NCI-H748 (cell line): Measurements from ENCODE around the gene A4GALT.
"Not testable (repeated sequence)": the region's sequence is repeated elsewhere in the genome, so short reads cannot be mapped to it uniquely, and the experiment has no call there.

Experiments used
- DNase-seq: peaks from one replicate; lab custom pipeline; 2025; ENCODE audit not compliant: unreplicated experiment; lab: John Stamatoyannopoulos, UW

Gene A4GALT

DNA sequence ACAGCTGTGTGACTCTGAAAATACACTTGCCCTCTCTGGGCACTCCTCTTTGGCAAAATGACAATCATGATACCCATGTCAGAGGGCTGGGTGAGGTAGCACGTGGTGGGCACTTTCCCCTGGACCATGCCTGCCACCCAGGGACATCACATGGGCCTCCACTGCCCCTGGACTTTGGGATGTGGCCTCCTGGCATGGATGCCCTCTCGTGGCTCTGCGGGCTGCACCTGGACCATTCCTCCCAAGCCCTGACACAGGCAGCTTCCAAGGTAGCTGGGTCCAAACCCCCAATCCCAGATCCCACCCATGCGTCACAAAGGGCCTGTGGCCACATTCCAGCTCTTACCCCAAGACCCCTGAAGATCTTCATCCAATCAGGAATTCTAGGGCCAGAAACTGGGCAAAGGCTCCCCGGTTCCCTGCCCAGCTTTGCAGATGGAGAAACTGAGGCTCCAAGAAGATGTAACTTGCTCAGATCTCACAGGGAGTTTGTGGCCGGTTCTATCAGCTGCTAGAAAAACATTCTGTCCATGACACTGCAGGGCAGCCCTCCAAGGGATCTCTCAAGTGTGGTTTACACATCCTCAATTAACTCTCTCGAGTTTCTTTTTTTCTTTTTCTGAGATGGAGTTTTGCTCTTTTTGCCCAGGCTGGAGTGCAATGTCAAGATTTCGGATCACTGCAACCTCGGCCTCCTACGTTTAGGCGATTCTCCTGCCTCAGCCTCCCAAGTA, 36.0 kb downstream of the A4GALT start:
- no peak for DNase-seq

DNA sequence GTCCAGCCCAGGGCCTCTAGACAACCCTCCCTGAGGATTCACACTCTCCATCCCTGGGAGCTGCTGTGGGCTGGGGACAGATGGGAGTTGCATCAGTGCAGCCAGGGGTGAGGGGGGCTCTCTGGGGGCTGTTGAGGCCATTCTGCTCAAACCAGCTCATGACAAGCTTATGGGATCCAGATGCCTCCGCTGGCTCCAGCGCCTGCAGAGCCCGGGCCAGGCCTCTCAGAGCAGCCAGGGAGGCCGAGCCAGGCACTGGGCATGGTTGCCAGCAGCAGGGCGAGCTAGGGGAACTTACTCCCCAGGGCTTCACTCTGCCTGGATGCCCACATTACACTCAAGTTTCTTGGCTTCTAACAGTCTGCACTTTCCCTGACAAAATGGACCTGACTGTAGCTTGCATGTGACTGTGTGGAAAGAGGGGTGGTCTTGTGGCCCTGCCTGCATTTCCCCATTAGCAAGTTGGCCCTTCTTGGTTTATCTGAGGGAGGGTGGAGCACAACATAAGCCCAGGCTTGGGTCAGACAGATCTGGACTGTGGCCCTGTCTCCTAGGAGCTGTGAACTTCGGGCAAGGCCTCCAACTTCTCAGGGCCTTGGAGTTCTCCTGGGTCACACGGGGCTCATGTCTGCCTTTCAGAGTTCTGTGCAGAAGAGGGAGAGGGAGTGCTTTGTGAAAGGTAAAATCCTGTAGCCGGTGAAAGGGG, 36.9 kb downstream of the A4GALT start:
- DNase-seq = no peak

DNA sequence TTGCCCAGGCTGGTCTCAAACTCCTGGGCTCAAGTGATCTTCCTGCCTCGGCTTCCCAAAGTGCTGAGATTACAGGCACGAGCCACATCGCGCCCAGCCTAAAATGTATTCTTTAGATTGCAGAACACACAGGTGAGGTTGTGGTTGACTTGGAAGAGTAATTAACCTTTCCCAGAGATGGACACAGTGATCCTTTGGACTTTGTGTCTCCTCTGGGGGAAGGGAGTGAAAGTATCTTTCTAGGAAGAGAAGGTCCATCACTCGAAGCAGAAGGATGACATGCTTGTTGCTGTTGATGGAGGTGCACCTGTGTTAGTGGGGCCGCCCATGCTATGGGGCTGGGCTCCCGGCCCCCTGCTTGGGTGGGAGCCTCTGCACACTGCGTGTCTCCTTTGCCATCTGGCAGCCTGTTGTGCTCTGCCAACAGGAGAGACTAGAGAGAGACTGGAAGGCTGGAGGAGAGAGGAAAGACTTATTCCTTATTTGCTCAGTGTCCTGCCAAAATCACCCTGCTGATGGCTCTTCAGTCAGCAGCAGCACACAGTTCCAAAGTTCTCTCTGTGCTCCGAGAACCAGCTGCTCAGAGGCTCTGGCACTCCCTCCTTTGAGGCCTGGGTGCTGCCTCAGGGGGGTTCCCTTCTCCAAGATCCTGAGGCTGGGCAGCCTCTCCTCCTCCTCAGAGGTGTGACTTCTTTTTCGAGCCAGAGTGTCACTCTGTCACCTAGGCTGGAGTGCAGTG, 38.4 kb downstream of the A4GALT start:
- DNase-seq = no peak

DNA sequence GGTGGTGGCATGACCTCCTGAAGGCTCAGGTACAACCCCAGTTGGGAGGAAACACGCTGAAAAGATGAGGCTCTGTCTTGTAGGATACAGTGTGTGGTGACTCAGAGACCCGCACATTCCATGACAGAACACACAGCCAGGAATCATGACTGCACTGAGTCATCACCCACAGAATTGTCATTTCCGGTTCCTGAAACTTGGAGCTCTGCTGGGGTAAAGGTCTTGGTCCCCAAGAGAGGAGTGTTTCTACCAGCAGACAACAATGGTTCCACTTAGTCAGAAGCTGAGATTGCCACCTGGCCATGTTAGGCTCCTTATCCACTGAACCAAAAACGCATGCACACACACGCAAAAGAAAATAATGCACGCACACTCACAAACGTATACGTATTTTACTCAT, 40.0 kb downstream of the A4GALT start:
- DNase-seq = no peak

DNA sequence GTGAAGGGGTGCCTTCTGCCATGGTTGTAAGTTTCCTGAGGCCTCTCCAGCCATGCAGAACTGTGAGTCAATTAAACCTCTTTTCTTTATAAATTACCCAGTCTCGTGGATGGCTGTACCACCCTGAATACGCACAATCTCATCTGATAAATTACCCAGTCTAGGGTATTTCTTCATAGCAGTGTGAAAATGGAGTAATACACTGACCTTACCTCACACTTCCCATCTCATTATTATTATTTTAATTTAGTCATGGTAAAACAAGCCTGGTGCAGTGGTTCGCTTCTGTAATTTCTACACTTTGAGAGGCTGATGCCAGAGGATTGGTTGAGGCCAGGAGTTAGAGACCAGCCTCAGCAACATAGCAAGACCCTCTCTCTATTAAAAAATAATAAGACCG, 41.0 kb downstream of the A4GALT start:
- DNase-seq = no peak

DNA sequence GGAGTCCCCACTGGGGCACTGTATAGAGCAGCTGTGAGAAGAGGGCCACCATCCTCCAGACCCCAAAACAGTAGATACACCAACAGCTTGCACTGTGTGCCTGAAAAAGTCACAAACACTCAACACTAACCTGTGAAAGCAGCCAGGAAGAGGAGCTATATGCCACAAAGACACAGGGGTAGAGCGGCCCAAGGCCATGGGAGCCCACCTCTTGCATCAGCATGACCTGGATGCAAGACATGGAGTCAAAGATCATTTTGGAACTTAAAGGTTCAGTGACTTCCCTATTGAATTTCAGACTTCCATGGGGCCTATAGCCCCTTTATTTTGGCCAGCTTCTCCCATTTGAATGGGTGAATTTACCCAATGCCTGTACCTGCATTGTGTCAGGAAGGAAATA, 41.8 kb downstream of the A4GALT start:
- DNase-seq = no peak

DNA sequence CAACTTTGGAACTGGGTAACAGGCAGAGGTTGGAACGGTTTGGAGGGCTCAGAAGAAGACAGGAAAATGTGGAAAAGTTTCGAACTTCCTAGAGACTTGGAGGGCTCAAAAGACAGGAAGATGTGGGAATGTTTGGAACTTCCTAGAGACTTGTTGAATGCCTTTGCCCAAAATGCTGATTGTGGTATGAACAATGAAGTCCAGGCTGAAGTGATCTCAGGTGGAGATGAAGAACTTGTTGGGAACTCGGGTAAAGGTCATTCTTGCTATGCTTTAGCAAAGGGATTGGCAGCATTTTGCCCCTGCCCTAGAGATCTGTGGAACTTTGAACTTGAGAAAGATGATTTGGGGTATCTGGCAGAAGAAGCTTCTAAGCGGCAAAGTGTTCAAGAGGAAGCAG, 42.7 kb downstream of the A4GALT start:
- not testable (repeated sequence) for DNase-seq

DNA sequence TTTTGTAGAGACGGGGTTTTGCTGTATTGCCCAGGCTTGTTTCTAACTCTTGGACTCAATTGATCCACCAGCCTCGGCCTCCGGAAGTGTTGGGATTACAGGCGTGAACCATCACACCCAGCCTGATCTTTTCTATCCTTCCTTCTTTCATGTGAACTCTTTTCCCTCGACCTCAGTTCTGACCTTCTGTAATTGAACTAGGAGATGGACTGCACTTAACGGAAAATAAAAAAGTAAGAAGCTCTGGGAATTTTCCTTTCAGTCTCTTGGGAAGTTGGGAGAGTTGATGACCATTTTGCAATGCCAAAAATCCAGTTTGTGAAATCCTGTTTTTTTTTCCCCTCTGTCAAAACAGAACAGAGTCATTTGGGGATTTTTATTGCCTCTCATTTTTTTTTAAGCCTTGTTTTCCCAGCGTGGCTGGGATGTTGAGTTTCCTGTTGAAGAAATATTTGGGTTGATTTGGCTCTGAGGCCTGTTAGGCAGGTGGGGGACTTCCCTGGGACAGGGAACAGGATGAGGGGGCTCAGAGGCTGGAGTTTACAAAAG, 44.5 kb downstream of the A4GALT start:
- no peak for DNase-seq

DNA sequence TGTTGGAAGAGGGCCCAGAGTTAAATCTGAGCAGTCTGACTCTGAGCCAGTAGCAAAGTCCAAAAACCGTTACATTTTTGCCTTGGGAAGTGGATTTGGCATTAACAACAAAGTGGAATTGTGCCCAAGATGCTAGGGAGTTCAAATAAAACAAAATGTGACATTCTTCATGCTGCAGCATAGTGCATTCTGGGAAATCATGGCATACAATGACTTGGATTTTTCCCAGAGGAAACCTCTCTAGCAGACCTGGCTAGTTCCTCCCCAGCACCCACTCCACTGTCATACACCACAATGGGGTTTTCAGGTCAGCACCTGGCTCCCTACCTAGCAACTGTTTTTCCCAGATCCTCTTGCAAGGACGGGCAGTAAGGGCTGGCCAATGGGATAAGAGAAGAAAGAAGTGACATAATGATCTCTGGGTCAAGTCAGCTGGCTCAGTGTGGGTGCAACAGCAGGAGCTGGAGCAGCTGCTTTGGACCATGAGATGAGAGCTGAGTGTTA, 46.7 kb downstream of the A4GALT start:
- DNase-seq = no peak

DNA sequence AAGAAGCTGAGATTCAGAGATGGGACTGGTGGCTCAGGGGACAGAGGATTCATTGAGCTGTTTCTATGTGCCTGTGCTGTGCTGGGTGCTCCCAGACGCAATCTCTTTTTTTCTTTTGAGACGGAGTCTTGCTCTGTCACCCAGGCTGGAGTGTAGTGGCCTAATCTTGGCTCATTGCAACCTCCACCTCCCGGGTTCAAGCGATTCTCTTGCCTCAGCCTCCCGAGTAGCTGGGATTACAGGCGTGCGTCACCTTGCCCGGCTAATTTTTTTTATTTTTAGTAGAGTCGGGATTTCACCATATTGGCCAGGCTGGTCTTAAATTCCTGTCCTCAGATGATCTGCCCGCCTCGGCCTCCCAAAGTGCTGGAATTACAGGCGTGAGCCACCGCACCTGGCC, 47.6 kb downstream of the A4GALT start:
- not testable (repeated sequence) for DNase-seq

DNA sequence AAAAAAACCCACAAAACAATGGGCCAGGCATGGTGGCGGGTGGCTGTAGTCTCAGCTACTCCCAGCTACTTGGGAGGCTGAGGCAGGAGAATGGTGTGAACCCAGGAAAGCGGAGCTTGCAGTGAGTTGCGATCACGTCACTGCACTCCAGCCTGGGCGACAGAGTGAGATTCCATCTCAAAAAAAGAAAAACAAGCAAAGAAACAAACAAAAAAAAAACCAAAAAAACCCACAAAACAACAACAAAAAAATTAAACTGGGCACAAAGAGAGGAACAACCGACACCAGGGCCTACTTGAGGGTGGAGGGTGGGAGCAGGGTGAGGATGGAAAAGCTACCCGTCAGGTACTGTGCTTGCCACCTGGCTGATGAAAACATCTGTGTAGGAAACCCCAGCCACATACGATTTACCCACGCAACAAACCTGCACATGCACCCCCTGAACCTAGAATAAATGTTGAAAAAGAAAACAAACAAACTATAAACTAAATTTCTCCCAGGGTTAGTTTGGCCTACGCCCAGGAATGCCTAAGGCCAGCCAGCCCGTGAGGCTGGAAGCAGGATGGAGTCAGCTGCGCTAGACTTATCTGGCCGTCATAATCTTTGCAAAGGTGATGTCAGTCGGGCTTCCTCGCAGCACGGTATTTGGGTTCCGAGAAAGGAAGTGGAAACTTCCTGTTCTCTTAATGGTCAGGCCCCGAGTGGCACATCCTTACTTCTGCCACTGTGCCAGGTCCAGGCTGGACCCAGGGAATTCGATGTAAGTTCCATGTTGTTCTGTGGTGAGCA, 49.6 kb downstream of the A4GALT start:
- DNase-seq = no peak

DNA sequence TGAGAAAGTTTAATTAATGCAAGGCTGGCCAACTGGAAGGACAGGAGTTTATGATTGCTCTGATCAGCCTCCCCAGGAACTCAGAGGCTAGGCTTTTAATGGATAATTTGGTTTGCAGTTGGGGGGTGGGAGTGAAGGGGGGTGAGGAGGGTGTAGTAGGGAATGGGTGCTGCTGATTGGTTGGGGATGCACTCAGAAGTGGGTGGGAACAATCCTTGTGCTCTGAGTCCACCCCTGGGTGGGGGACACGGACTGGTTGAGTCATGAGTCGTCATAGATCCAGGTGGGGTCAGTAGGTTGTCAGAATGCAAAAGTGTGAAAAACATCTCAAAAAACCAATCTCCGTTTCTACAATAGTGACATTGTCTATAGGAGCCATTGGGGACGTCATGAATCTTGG, 50.6 kb downstream of the A4GALT start:
- DNase-seq = no peak

DNA sequence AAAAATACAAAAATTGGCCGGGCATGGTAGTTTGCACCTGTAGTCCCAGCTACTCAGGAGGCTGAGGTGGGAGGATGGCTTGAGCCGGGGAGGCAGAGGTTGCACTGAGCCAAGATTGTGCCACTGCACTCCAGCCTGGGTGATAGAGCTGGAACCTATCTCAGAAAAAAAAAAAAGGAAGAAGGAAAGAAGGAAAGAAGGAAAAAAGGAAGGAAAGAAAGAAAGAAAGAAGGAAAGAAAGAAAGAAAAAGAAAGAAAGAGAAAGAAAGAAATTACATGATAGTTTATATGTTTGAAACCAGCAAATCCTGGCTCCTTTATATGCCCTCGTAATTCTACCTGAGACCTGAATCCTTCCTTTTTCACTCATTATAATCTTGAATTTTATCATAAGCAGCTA, 54.3 kb downstream of the A4GALT start:
- DNase-seq = not testable (repeated sequence)

DNA sequence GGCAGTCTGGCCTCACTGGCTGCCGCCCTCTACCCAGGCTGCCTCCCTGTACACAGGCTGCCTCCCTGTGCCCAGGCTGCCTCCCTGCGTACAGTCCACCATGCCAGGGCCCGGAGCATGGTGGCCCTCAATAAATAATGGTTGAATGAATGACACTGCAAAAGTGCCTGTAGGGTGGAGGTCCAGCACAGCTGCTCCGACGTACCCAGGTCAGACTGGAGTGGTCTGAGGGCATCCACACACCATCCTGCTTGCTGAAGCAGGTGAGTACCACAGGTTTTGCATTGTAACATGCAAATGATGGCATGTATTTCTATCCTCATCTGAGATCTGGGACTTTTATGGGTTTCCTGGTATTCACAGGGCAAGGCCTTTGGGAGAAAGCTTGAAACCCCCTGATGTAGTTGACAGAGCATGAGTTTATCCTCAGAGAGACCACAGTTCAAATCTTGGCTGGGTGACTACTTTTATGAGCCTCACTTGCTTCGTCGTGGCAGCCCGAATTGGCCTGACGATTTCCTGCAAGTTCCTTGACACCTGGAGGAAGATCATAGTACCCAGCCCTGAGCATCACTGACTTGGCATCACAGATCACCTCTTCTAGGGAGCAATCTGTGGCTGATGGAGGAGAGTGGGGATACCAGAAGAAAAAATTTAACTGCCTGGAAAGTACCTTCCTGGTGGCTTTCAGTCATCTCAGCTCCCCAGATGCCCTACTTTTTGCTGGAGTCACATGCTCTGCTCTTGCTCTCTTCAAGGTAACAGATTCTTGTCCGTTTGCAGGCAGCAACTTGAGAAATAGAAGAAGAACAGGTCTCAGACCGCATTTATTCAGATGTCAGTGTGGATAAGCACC, 55.5 kb downstream of the A4GALT start:
- no peak for DNase-seq

DNA sequence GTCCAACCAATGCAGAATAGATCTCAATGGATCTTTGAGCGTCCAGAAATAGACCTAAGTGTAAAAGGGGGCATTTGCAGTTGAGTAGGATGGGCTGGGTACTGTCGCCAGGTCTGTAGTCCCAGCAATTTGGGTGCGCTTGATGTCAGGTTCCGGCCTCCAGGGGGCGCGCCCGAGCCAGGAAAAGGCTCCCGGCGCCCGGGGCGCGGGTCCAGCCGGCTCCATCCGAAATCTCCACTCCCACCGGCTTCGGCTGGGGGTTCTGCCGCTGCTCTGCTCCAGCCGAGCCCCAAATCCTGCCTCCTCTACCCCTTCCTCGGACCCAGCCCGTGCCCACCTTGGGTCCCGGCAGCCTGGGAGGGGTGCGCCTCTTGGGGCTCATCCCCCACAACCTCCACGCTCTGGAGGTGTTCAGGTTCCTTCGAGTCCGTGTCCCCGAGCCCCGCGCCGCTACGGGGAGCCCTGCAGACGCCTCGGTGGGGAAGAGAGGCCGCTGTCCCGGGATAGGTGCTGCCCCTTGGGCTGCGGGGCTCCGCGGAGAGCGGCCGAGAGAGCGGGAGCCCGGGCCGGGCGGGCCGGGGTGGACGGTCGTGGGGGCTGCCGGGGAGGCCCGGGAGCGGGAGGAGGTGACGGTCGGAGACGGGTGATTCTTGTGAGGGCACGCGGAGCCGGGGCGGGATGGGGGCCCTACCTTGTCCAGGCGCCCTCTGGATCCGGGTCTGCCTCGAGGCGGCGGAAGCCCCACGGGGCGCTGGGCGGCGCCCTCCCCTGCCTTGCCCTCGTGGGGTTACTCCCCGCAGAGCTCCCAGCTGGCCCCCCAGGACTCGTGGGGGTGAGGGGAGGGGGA, 58.5 kb downstream of the A4GALT start:
- peak; percentile 73 for DNase-seq

DNA sequence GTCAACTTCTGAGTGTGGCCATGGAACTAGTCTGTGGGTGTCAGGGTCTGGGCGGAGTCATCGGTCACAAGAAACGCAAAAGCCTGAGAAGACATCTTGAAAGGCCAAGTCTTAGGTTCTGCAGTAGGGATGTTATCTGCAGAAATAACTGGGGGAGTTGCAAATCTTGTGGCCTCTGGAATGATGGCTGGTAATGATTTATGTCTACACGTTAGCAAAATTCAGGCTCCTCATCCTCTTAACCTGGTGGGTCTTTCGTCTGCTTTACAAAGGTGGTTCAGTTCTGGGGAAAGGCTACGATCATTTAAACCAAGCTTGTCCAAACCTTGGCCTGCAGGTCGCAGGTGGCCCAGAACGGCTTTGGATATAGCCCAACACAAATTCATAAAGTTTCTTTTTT, 64.1 kb downstream of the A4GALT start:
- no peak for DNase-seq

DNA sequence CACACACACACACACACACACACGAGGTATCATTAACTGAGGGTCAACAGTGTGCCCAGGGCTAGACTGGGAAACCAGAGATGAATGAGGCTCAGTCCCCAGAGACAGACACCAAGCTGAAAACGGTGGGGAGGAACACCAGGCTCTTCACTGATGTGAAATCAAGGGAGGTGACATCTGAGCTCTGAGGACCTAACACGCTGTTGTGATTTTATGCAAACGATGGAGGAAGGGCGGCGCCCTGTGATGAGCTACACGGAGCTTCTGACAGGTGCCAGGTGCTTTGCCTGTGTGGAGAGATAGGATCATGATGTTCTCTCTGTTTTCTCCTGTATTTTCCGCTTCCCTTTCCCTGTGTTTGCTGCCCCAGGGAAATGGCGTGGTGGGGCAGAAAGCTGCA, 65.0 kb downstream of the A4GALT start:
- DNase-seq = peak; percentile 89

DNA sequence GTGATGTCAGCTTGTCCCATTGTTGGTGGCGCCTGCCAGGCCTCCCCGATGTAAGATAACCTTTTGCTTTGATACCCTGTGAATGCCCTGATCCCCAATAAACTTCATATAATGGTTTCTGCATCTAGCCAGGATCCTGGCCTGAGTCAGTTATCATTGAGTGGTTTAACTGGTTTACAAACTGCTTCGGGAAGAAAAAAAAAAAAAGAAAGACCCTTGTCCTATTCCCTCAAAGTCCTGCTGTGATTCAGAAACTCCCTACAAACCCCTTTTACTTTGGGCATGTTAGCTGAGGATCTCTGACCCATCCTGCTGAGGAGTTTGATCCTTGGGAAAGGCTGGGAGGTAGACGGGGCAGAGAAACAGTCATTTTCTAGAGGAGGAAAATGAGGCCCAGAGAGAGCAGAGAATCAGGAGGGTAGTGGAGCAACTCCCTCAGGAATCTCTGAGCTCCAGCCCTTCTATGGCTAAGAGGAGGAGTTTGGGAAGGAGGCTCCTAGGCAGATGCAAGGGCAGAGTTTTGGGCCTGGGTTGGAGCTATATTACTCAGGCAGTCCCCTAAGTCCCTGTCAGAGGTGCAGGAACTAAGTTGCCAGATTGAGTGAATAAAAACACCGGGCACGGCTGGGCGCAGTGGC, 66.1 kb downstream of the A4GALT start:
- no peak for DNase-seq
